ENCODE data around the gene MARCHF9. TPM values are rescaled to one million over a fixed set of nuclear protein-coding genes. Genes with fewer than 3 reads are reported as not detected.
A peak's percentile ranks its signal among the peaks of the same experiment; 100 is the strongest.

The MARCHF9 gene
- 39.0 and 42.4 TPM in 2 replicates for total RNA-seq (2022)
- Bru-seq, nascent RNA, result percentile 70 among the genes with signal in this experiment
- BruChase-seq, experiment 1, labeled RNA remaining after a 6-hour chase, result percentile 88 among the genes with signal in this experiment
- percentile 88 among the genes with signal in this experiment for BruChase-seq, experiment 2, labeled RNA remaining after a 2-hour chase
- long read RNA-seq, partial matches to known transcripts, result 0 of 7 reads
- long read RNA-seq, other reads (novel, unspliced or antisense), result 4 of 7 reads

- Mint-ChIP-seq H3K9me3 (ENCODE audit: low read depth, unreplicated experiment) (no peaks in the 10 kb centered on the region), H3K27me3 (ENCODE audit: unreplicated experiment) (no peaks in the 10 kb centered on the region), H3K4me3 (ENCODE audit: low read depth, unreplicated experiment) (peak within 1 kb of the TSS; percentile 67), H3K36me3 (ENCODE audit: insufficient read depth, unreplicated experiment) (peaks cover 64% of the 10 kb centered on the region), H3K4me1 (ENCODE audit: low read depth, unreplicated experiment) (peaks cover 48% of the 10 kb centered on the region), H3K27ac (ENCODE audit: unreplicated experiment) (peak within 1 kb of the TSS; percentile 82)
- intact Hi-C loops (cut with micrococcal nuclease; ENCODE audit: unreplicated experiment), result no loop called here
- TF ChIP-seq CTCF (IDR thresholded peaks at IDR 0.05; ENCODE audit: unreplicated experiment), result no peak
- CTCF ChIA-PET, result interaction anchor here (1.0 kb wide), 1 partner anchor 10 kb away, joined by 4 read pairs; the partner anchor contains the start of gene TSPAN31
- DNase-seq, result peak; percentile 93
- no TSS peak for BruUV-seq (replicated peaks)
Observed at GRCh38 chr12:57754411-57755193, at the start of gene MARCHF9. TSS of gene MARCHF9 (plus strand) at chr12:57755103. CDS start at chr12:57755529, 426 bp downstream.

- CTCF ChIA-PET, result no interaction called here
- BruUV-seq (replicated peaks), result no TSS peak
Observed at GRCh38 chr12:57707250-57707649, 47.7 kb upstream of the MARCHF9 start.

GRCh38 chr12:57708296-57708695 lies 46.6 kb upstream of the MARCHF9 start:
- no peaks in the 10 kb centered on the region for H3K4me1 Mint-ChIP-seq (ENCODE audit: low read depth, unreplicated experiment)
- no peak overlapping the region for H3K27ac Mint-ChIP-seq (ENCODE audit: unreplicated experiment)
- no peaks in the 10 kb centered on the region for H3K9me3 Mint-ChIP-seq (ENCODE audit: low read depth, unreplicated experiment)
- intact Hi-C loops (cut with micrococcal nuclease; ENCODE audit: unreplicated experiment), result no loop called here
- no peak for DNase-seq
- no peak overlapping the region for H3K4me3 Mint-ChIP-seq (ENCODE audit: low read depth, unreplicated experiment)
- TF ChIP-seq CTCF (IDR thresholded peaks at IDR 0.05; ENCODE audit: unreplicated experiment), result no peak
- H3K36me3 Mint-ChIP-seq (ENCODE audit: insufficient read depth, unreplicated experiment), result peaks cover 5% of the 10 kb centered on the region
- H3K27me3 Mint-ChIP-seq (ENCODE audit: unreplicated experiment), result no peaks in the 10 kb centered on the region
- CTCF ChIA-PET, result interaction anchor here (0.7 kb wide), 1 partner anchor 57 kb away, joined by 3 read pairs; no protein-coding TSS in a partner anchor
- BruUV-seq (replicated peaks), result no TSS peak

More at GRCh38 chr12:57707250-57707649, 47.7 kb upstream of the MARCHF9 start:
- H3K27ac Mint-ChIP-seq (ENCODE audit: unreplicated experiment), result no peak overlapping the region
- H3K9me3 Mint-ChIP-seq (ENCODE audit: low read depth, unreplicated experiment), result no peaks in the 10 kb centered on the region
- H3K4me3 Mint-ChIP-seq (ENCODE audit: low read depth, unreplicated experiment), result no peak overlapping the region
- no peak for DNase-seq
- intact Hi-C loops (cut with micrococcal nuclease; ENCODE audit: unreplicated experiment), result no loop called here
- H3K36me3 Mint-ChIP-seq (ENCODE audit: insufficient read depth, unreplicated experiment), result peaks cover 15% of the 10 kb centered on the region
- no peaks in the 10 kb centered on the region for H3K4me1 Mint-ChIP-seq (ENCODE audit: low read depth, unreplicated experiment)
- H3K27me3 Mint-ChIP-seq (ENCODE audit: unreplicated experiment), result no peaks in the 10 kb centered on the region
- no peak for TF ChIP-seq CTCF (IDR thresholded peaks at IDR 0.05; ENCODE audit: unreplicated experiment)

- TF ChIP-seq CTCF (IDR thresholded peaks at IDR 0.05; ENCODE audit: unreplicated experiment), result no peak
- Mint-ChIP-seq H3K27me3 (ENCODE audit: unreplicated experiment) (no peaks in the 10 kb centered on the region), H3K36me3 (ENCODE audit: insufficient read depth, unreplicated experiment) (peaks cover 17% of the 10 kb centered on the region), H3K4me1 (ENCODE audit: low read depth, unreplicated experiment) (no peaks in the 10 kb centered on the region), H3K27ac (ENCODE audit: unreplicated experiment) (no peak overlapping the region), H3K4me3 (ENCODE audit: low read depth, unreplicated experiment) (no peak overlapping the region), H3K9me3 (ENCODE audit: low read depth, unreplicated experiment) (no peaks in the 10 kb centered on the region)
- no peak for DNase-seq
- no TSS peak for BruUV-seq (replicated peaks)
- CTCF ChIA-PET, result no interaction called here
- intact Hi-C loops (cut with micrococcal nuclease; ENCODE audit: unreplicated experiment), result no loop called here
Observed at GRCh38 chr12:57712701-57713100, 42.2 kb upstream of the MARCHF9 start.

Measured in Calu3 (cell line).